GM23338 (cell line): Measurements from ENCODE around the gene NINJ2.

Experiments used
- CREB1 ChIP-seq: fragments of 250-450 bp; sonication (Bioruptor Pico); IDR thresholded peaks from 2 replicates; pipeline ENCODE4 v1.5.0; 2020; ENCODE audit warnings: low read depth, mild to moderate bottlenecking, moderate library complexity
- EZH2 ChIP-seq: fragments of 200-600 bp; sonication (generic); IDR thresholded peaks from one replicate; pipeline ENCODE4 v1.8.0; 2017; ENCODE audit warnings: antibody characterized with exemption, mild to moderate bottlenecking, low read depth; ENCODE audit not compliant: unreplicated experiment
- EZH2phosphoT487 ChIP-seq: fragments of 200-600 bp; sonication (generic); IDR thresholded peaks from one replicate; pipeline ENCODE4 v1.8.1; 2018; ENCODE audit warnings: antibody characterized with exemption; ENCODE audit not compliant: unreplicated experiment
- JUNB ChIP-seq: IDR thresholded peaks from one replicate; pipeline ENCODE4 v1.6.1; 2016; ENCODE audit warnings: antibody characterized with exemption; ENCODE audit not compliant: unreplicated experiment
- NANOG ChIP-seq: IDR thresholded peaks from 2 replicates; pipeline ENCODE4 v1.6.1; 2016; ENCODE audit warnings: antibody characterized with exemption, borderline replicate concordance
- POLR2AphosphoS5 ChIP-seq: IDR thresholded peaks from 2 replicates; pipeline ENCODE4 v1.6.1; 2016; ENCODE audit warnings: antibody characterized with exemption, low read depth
- STAT1 ChIP-seq: IDR thresholded peaks from one replicate; pipeline ENCODE4 v1.6.1; 2016; ENCODE audit warnings: antibody characterized with exemption; ENCODE audit not compliant: unreplicated experiment
- ZNF114 ChIP-seq: fragments of 250-450 bp; sonication (Bioruptor Pico); IDR thresholded peaks from 2 replicates; pipeline ENCODE4 v1.5.0; 2020; ENCODE audit warnings: mild to moderate bottlenecking, moderate library complexity
- ZNF331 ChIP-seq: fragments of 250-450 bp; sonication (Bioruptor Pico); IDR thresholded peaks from 2 replicates; pipeline ENCODE4 v1.5.0; 2020; ENCODE audit warnings: low read depth, mild to moderate bottlenecking, moderate library complexity
- TF ChIP-seq, protein P1 (sequence below), 2 experiments: fragments of 200-600 bp in 1 of 2; sonication (generic) in 1 of 2; conservative IDR thresholded peaks; 2 replicates each; pipeline versions ENCODE4 v1.5.1 to v1.6.1; 2016 to 2017; ENCODE audit warnings: antibody characterized with exemption in 2 of 2, low read depth in 2 of 2, mild to moderate bottlenecking in 2 of 2, moderate library complexity in 1 of 2
- TF ChIP-seq, protein P2 (sequence below): IDR thresholded peaks from one replicate; pipeline ENCODE4 v1.6.1; 2018; ENCODE audit warnings: antibody characterized with exemption; ENCODE audit not compliant: unreplicated experiment
- TF ChIP-seq, protein P3 (sequence below): IDR thresholded peaks from 2 replicates; pipeline ENCODE4 v1.6.1; 2016; ENCODE audit warnings: antibody characterized with exemption

DNA sequence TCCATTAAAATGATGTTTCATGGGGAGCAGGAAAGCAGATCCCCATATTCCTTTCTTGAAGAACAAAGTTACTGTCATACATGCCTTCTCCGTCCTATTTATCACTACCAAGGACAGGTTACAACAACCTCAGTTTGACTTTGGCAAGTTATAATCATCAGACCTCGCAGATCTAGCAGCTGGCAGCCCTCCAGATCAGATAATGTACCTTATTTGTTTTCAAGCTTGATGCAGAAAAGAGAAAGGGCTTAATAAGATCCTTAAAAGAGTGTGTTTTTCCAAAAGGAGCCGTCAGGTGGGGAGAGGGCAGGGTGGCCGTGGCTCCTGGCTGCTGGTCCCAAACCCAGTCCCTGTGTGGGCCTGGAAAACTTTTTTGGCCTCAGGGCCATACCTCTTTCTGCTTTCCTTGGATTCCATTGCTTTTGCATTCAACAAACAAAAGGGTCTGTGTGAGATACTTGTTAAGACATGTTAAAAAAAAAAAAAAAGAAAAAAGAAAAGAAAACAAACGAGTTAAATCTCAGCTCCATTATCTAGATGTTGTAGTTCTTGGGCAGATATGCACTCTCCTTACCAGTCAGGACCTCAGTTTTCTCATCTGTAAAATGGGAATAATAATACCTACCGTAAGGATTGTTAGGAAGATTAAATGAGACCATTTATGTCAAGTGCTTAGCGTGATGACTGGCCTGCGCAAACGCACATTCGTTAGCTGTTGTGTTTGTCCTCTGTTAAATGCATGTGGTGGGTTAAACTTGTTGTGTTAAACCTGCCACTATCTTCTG, 138.9 kb downstream of the NINJ2 start:
- TF ChIP-seq, protein P1, sequence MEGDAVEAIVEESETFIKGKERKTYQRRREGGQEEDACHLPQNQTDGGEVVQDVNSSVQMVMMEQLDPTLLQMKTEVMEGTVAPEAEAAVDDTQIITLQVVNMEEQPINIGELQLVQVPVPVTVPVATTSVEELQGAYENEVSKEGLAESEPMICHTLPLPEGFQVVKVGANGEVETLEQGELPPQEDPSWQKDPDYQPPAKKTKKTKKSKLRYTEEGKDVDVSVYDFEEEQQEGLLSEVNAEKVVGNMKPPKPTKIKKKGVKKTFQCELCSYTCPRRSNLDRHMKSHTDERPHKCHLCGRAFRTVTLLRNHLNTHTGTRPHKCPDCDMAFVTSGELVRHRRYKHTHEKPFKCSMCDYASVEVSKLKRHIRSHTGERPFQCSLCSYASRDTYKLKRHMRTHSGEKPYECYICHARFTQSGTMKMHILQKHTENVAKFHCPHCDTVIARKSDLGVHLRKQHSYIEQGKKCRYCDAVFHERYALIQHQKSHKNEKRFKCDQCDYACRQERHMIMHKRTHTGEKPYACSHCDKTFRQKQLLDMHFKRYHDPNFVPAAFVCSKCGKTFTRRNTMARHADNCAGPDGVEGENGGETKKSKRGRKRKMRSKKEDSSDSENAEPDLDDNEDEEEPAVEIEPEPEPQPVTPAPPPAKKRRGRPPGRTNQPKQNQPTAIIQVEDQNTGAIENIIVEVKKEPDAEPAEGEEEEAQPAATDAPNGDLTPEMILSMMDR (conservative IDR thresholded peaks at IDR 0.05; ENCODE audit: low read depth in 2 of 2) = no peak
- TF ChIP-seq EZH2 (no peak), JUNB (no peak), POLR2AphosphoS5 (no peak), EZH2phosphoT487 (no peak), ZNF331 (CRISPR knock-in tag) (no peak), CREB1 (CRISPR knock-in tag) (no peak), ZNF114 (CRISPR knock-in tag) (no peak), NANOG (no peak), STAT1 (no peak)
- TF ChIP-seq, protein P2, sequence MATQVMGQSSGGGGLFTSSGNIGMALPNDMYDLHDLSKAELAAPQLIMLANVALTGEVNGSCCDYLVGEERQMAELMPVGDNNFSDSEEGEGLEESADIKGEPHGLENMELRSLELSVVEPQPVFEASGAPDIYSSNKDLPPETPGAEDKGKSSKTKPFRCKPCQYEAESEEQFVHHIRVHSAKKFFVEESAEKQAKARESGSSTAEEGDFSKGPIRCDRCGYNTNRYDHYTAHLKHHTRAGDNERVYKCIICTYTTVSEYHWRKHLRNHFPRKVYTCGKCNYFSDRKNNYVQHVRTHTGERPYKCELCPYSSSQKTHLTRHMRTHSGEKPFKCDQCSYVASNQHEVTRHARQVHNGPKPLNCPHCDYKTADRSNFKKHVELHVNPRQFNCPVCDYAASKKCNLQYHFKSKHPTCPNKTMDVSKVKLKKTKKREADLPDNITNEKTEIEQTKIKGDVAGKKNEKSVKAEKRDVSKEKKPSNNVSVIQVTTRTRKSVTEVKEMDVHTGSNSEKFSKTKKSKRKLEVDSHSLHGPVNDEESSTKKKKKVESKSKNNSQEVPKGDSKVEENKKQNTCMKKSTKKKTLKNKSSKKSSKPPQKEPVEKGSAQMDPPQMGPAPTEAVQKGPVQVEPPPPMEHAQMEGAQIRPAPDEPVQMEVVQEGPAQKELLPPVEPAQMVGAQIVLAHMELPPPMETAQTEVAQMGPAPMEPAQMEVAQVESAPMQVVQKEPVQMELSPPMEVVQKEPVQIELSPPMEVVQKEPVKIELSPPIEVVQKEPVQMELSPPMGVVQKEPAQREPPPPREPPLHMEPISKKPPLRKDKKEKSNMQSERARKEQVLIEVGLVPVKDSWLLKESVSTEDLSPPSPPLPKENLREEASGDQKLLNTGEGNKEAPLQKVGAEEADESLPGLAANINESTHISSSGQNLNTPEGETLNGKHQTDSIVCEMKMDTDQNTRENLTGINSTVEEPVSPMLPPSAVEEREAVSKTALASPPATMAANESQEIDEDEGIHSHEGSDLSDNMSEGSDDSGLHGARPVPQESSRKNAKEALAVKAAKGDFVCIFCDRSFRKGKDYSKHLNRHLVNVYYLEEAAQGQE = no peak
- TF ChIP-seq, protein P3, sequence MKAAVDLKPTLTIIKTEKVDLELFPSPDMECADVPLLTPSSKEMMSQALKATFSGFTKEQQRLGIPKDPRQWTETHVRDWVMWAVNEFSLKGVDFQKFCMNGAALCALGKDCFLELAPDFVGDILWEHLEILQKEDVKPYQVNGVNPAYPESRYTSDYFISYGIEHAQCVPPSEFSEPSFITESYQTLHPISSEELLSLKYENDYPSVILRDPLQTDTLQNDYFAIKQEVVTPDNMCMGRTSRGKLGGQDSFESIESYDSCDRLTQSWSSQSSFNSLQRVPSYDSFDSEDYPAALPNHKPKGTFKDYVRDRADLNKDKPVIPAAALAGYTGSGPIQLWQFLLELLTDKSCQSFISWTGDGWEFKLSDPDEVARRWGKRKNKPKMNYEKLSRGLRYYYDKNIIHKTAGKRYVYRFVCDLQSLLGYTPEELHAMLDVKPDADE = no peak
